Measurements from ENCODE around the gene FYN.

The FYN gene

GRCh38 chr6:111870742-111871064 is 2.5 kb downstream of the FYN start:
- Mint-ChIP-seq H3K9me3 (no peaks in the 10 kb centered on the region), H3K27ac (peak overlapping the region; percentile 94), H3K4me1 (peaks cover 76% of the 10 kb centered on the region), H3K4me3 (peak overlapping the region; percentile 97), H3K36me3 (peaks cover 39% of the 10 kb centered on the region), H3K27me3 (peaks cover 4% of the 10 kb centered on the region)
- CTCF ChIA-PET = interaction anchor here (1.6 kb wide), 1 partner anchor 59 kb away, joined by 3 read pairs; no protein-coding TSS in a partner anchor
- no peak for DNase-seq

DNA sequence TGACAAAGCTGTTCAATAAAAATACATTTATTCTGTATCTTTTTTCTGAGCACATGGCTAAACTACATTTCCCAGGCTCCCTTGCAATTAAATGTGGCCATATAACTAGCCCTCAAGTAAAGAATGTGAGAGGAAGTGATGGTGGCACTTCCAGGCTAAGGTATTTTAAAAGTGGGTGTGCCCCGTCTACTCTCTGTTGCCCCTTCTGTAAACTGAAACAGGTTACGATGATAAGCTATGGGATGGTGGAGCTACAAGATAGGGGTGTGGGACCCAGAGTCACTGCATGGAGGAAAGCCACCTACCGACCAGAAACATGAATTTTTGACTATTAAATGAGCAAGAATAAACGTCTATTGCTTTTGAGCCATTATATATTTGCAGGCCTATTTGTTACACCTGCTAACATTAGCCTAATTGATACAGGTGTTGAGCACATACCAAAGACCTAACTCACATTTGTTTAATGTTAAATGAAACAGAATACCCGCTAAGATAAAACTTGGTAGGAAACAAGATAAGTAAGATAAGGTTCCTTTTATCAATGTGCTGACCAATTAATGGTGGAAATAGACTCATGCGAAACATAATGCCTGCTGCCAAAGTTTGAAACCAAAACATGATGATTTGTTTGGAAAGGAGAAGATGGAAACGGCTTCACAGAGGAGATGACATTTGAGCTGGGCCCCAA is 3.1 kb downstream of the FYN start:
- H3K4me3 Mint-ChIP-seq = peak overlapping the region; percentile 97
- H3K4me1 Mint-ChIP-seq = peaks cover 77% of the 10 kb centered on the region
- peaks cover 39% of the 10 kb centered on the region for H3K36me3 Mint-ChIP-seq
- CTCF ChIA-PET = interaction anchor here (1.2 to 1.6 kb wide), 3 partner anchors 19 to 64 kb away, joined by 3 to 4 read pairs (median 3); no protein-coding TSS in a partner anchor
- no peak for DNase-seq
- peak overlapping the region; percentile 94 for H3K27ac Mint-ChIP-seq
- no peaks in the 10 kb centered on the region for H3K9me3 Mint-ChIP-seq
- H3K27me3 Mint-ChIP-seq = peaks cover 4% of the 10 kb centered on the region

GRCh38 chr6:111866857-111867256 is 6.4 kb downstream of the FYN start:
- CTCF ChIA-PET = interaction anchor here (1.1 to 1.5 kb wide), 2 partner anchors 24 to 157 kb away, joined by 3 to 5 read pairs; no protein-coding TSS in a partner anchor
- no peak overlapping the region for H3K4me3 Mint-ChIP-seq

GRCh38 chr6:111865909-111866546 is 7.2 kb downstream of the FYN start:
- Mint-ChIP-seq H3K27ac (no peak overlapping the region), H3K9me3 (no peaks in the 10 kb centered on the region), H3K36me3 (peaks cover 46% of the 10 kb centered on the region), H3K4me3 (no peak overlapping the region), H3K4me1 (peaks cover 93% of the 10 kb centered on the region), H3K27me3 (no peaks in the 10 kb centered on the region)
- no peak for DNase-seq
- CTCF ChIA-PET = interaction anchor here (0.9 to 1.1 kb wide), 3 partner anchors 23 to 145 kb away, joined by 3 read pairs; no protein-coding TSS in a partner anchor

More at GRCh38 chr6:111866857-111867256, 6.4 kb downstream of the FYN start:
- no peak for DNase-seq
- Mint-ChIP-seq H3K27ac (no peak overlapping the region), H3K4me1 (peaks cover 89% of the 10 kb centered on the region), H3K36me3 (peaks cover 45% of the 10 kb centered on the region), H3K27me3 (no peaks in the 10 kb centered on the region), H3K9me3 (no peaks in the 10 kb centered on the region)

GRCh38 chr6:111865049-111865585 is 8.1 kb downstream of the FYN start:
- Mint-ChIP-seq H3K36me3 (peaks cover 46% of the 10 kb centered on the region), H3K27ac (no peak overlapping the region), H3K4me3 (no peak overlapping the region), H3K9me3 (no peaks in the 10 kb centered on the region), H3K27me3 (no peaks in the 10 kb centered on the region), H3K4me1 (peaks cover 91% of the 10 kb centered on the region)
- no peak for DNase-seq
- CTCF ChIA-PET = interaction anchor here (0.9 to 1.7 kb wide), 2 partner anchors 10 to 105 kb away, joined by 3 to 6 read pairs; no protein-coding TSS in a partner anchor

DNA sequence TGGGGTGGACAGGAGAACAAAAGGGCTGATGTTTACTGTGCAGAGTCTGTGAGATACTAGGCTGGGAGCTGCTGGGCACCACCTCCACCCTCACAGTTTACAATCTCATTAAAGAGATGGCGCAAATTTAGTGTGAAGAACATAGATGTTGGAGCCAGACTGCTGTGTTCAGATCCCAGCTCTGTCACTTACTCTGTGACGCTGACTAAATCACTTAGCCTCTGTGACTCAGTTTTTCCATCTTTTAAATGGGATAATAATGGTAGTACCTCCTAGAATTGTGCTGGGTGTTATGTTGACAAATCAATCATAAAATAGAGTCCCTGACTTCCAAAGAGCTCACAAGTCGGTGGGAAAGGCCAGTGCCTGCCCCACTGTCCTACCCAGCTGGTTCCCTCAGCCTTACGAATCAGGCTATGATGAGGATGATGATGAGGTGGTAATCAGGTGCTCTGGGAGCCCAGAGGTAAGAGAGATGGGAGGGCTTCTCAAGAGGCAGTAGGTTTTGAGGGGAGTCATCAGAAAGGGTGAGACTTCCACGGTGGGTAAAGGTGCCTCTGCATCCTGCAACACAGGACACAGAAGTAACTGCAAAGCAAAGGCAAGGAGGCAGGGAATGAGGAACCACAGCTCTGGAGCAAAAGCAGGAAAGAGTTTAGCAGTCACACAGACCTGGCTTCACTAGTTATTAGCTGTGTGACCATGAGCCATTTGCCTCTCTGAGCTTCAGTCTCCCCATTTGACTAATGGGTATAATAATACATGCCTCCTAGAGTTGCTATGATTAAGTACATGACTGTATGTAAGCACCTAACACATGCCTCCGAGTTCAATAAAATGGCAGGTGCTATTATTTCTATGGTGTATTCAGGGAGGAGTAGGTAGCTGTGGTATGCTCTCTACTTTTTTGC is 8.9 kb downstream of the FYN start:
- peaks cover 42% of the 10 kb centered on the region for H3K36me3 Mint-ChIP-seq
- no peaks in the 10 kb centered on the region for H3K9me3 Mint-ChIP-seq
- CTCF ChIA-PET = interaction anchor here (0.9 to 1.7 kb wide), 3 partner anchors 9 to 104 kb away, joined by 3 to 6 read pairs (median 4); no protein-coding TSS in a partner anchor
- no peak overlapping the region for H3K27ac Mint-ChIP-seq
- H3K4me1 Mint-ChIP-seq = peaks cover 90% of the 10 kb centered on the region
- H3K4me3 Mint-ChIP-seq = no peak overlapping the region
- H3K27me3 Mint-ChIP-seq = no peaks in the 10 kb centered on the region
- DNase-seq = no peak

GRCh38 chr6:111862741-111863140 is 10.5 kb downstream of the FYN start:
- H3K36me3 Mint-ChIP-seq = peaks cover 37% of the 10 kb centered on the region
- no peak overlapping the region for H3K27ac Mint-ChIP-seq
- CTCF ChIA-PET = interaction anchor here (0.6 to 1.1 kb wide), 2 partner anchors 10 to 98 kb away, joined by 3 read pairs; no protein-coding TSS in a partner anchor
- H3K4me3 Mint-ChIP-seq = no peak overlapping the region
- H3K9me3 Mint-ChIP-seq = no peaks in the 10 kb centered on the region
- peaks cover 90% of the 10 kb centered on the region for H3K4me1 Mint-ChIP-seq
- DNase-seq = no peak
- no peaks in the 10 kb centered on the region for H3K27me3 Mint-ChIP-seq

DNA sequence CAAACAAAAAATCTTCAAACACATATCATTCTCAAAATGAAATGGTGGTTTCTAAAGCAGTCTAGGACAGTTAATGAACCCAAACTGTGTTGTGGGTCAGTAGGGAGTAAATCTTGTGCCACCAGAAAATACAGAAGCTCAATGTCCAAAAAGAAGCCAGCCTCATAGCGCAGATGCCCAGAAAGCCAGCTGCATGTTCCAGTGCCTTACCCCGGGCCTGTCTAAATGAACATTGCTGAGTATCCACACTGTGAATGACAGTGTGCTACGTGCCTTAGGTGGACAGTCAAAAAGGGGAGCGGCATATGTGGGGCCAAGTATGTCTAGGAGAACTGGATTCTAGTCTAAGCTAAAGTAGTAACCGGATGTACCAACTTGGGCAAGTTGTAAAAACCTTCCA is 10.9 kb downstream of the FYN start:
- Mint-ChIP-seq H3K4me3 (no peak overlapping the region), H3K27me3 (no peaks in the 10 kb centered on the region)
- CTCF ChIA-PET = interaction anchor here (0.6 to 1.4 kb wide), 3 partner anchors 9 to 98 kb away, joined by 3 to 4 read pairs (median 3); no protein-coding TSS in a partner anchor

GRCh38 chr6:111861431-111861885 is 11.8 kb downstream of the FYN start:
- peaks cover 91% of the 10 kb centered on the region for H3K4me1 Mint-ChIP-seq
- H3K4me3 Mint-ChIP-seq = no peak overlapping the region
- CTCF ChIA-PET = interaction anchor here (1.1 to 1.4 kb wide), 2 partner anchors 8 to 18 kb away, joined by 3 to 4 read pairs; no protein-coding TSS in a partner anchor
- no peaks in the 10 kb centered on the region for H3K27me3 Mint-ChIP-seq
- peaks cover 33% of the 10 kb centered on the region for H3K36me3 Mint-ChIP-seq
- no peak overlapping the region for H3K27ac Mint-ChIP-seq
- no peak for DNase-seq
- H3K9me3 Mint-ChIP-seq = no peaks in the 10 kb centered on the region

More for the DNA sequence above, 10.9 kb downstream of the FYN start:
- H3K36me3 Mint-ChIP-seq = peaks cover 33% of the 10 kb centered on the region
- no peak overlapping the region for H3K27ac Mint-ChIP-seq
- DNase-seq = no peak
- no peaks in the 10 kb centered on the region for H3K9me3 Mint-ChIP-seq
- H3K4me1 Mint-ChIP-seq = peaks cover 90% of the 10 kb centered on the region

GRCh38 chr6:111858347-111858746 is 14.9 kb downstream of the FYN start:
- CTCF ChIA-PET = interaction anchor here (0.7 kb wide), 1 partner anchor 15 kb away, joined by 3 read pairs; no protein-coding TSS in a partner anchor
- H3K9me3 Mint-ChIP-seq = no peaks in the 10 kb centered on the region
- H3K4me1 Mint-ChIP-seq = peaks cover 84% of the 10 kb centered on the region
- no peak overlapping the region for H3K4me3 Mint-ChIP-seq
- H3K27me3 Mint-ChIP-seq = no peaks in the 10 kb centered on the region
- DNase-seq = no peak
- H3K27ac Mint-ChIP-seq = no peak overlapping the region
- peaks cover 30% of the 10 kb centered on the region for H3K36me3 Mint-ChIP-seq

DNA sequence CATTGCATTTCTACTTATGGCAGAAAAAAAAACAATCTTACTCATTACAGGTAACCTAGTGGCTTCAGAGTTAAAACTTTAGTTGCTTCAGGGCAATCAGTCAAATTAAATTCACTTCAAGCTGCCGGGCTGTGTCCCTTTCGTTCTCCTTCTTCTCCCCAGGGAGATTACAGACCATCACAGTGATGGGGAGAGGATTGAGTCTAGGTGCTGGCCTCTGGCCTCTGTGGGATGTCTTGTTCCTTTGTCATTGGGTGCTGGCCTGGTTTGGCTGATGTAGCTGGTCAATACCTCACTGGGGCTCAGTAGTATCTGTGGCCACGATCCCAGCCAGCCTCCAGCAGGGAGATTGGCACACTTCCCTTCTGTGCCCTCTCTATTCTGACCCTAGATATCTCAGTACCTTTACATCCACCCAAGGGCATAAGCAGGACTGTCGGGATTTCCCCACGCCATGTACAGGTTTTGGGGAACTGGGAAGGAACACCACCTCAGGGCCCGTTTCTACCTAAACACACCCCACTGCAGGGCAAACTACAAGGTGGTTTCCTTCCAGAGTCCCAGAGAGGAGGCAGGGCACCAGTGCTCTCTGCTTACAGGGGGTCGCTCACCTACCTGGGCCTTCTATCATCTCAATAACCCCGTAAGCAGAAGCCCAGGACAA is 15.4 kb downstream of the FYN start:
- CTCF ChIA-PET = interaction anchor here (0.7 kb wide), 1 partner anchor 14 kb away, joined by 3 read pairs; no protein-coding TSS in a partner anchor
- no peak for DNase-seq
- H3K9me3 Mint-ChIP-seq = no peaks in the 10 kb centered on the region
- H3K27me3 Mint-ChIP-seq = no peaks in the 10 kb centered on the region
- H3K27ac Mint-ChIP-seq = no peak overlapping the region
- H3K4me3 Mint-ChIP-seq = no peak overlapping the region
- H3K36me3 Mint-ChIP-seq = peaks cover 36% of the 10 kb centered on the region
- H3K4me1 Mint-ChIP-seq = peaks cover 86% of the 10 kb centered on the region

DNA sequence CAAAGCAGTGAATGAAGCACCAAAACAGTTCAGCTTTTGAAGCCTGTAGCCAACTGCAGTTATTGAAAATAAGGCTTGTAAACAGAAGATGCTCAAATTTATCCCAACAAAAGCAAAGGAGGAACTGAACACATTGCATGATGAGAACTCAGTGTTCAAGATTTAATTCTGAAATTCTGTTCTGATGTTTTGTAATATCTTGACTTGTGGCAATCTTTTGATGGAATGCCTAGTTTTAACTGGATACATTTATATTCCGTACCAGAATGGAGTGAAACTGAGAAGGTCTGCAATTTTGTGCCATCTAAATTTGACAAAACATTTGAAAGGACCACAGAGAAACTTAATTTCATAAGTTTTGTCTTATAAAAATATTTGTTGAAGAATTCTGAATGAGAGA is 17.5 kb downstream of the FYN start:
- Mint-ChIP-seq H3K27ac (no peak overlapping the region), H3K4me1 (peaks cover 84% of the 10 kb centered on the region)
- CTCF ChIA-PET = interaction anchor here (0.7 to 2.2 kb wide), 3 partner anchors 9 to 79 kb away, joined by 3 to 6 read pairs (median 3); no protein-coding TSS in a partner anchor

DNA sequence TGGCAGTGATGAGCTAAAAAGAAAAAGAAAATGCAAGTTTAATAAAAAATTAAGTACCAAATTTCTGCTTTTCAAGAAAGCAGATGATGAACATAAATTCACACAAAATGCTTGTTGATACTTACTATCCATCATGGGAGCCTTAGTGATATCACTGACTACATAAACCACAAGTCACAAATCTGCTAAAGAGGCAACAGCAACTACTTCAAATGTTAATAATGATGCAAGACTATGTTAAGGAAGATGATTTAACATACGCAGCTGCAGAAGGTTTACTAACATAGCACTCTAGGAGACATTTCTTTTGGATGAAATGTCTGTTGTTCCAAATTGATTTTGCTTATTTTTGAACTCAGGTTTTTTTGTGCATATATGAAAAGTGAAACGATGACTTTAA is 18.6 kb downstream of the FYN start:
- peaks cover 39% of the 10 kb centered on the region for H3K36me3 Mint-ChIP-seq
- CTCF ChIA-PET = interaction anchor here (1.4 to 2.2 kb wide), 3 partner anchors 10 to 189 kb away, joined by 3 to 6 read pairs (median 4); no protein-coding TSS in a partner anchor
- no peak overlapping the region for H3K27ac Mint-ChIP-seq
- H3K27me3 Mint-ChIP-seq = no peaks in the 10 kb centered on the region
- H3K9me3 Mint-ChIP-seq = no peaks in the 10 kb centered on the region
- no peak overlapping the region for H3K4me3 Mint-ChIP-seq
- no peak for DNase-seq
- peaks cover 87% of the 10 kb centered on the region for H3K4me1 Mint-ChIP-seq

More for the DNA sequence above, 17.5 kb downstream of the FYN start:
- H3K27me3 Mint-ChIP-seq = no peaks in the 10 kb centered on the region
- H3K36me3 Mint-ChIP-seq = peaks cover 35% of the 10 kb centered on the region
- DNase-seq = no peak
- H3K4me3 Mint-ChIP-seq = no peak overlapping the region
- no peaks in the 10 kb centered on the region for H3K9me3 Mint-ChIP-seq
